ENCODE measurements around the gene SIM2. TPM values are rescaled to one million over a fixed set of nuclear protein-coding genes. Genes with fewer than 3 reads are reported as not detected.

SIM2 gene
- total and polyA plus RNA-seq, 2 donors (not counting 1 experiment from before 2014, with no cell fraction given) = not detected

GRCh38 chr21:36718951-36719501, 20.1 kb downstream of the SIM2 start:
- H3K4me1 Mint-ChIP-seq = no peaks in the 10 kb centered on the region
- H3K9me3 Mint-ChIP-seq (ENCODE audit: insufficient read depth) = no peaks in the 10 kb centered on the region
- Histone ChIP-seq H3K4me1 (ENCODE audit: control insufficient read depth in 2 of 2, insufficient read depth in 2 of 2, low read length in 2 of 2) (no peaks in the 10 kb centered on the region), H4K20me1 (ENCODE audit: control insufficient read depth, insufficient read depth, low read length, poor library complexity, severe bottlenecking) (no peaks in the 10 kb centered on the region), H3K4me3 (ENCODE audit: control extremely low read depth in 1 of 5, extremely low read depth in 1 of 5, insufficient read depth in 1 of 5, low read depth in 2 of 5, low read length in 4 of 5) (no peak overlapping the region), H3K27ac (ENCODE audit: low read length in 2 of 2) (no peak overlapping the region), H3K36me3 (replicated peaks in 1 of 2; ENCODE audit: control extremely low read depth in 1 of 2, control insufficient read depth in 1 of 2, extremely low read depth in 1 of 2, insufficient read depth in 2 of 2, low read length in 1 of 2) (no peaks in the 10 kb centered on the region), H3K9me3 (ENCODE audit: control extremely low read depth in 1 of 3, control insufficient read depth in 2 of 3, insufficient read depth in 1 of 3, low read length in 2 of 3) (peaks cover 0 to 5% (median 0%) of the 10 kb centered on the region in 3 donors), H2AFZ (ENCODE audit: insufficient read depth, low read depth, low read length, poor library complexity, severe bottlenecking) (no peak overlapping the region), H3K27me3 (replicated peaks in 1 of 4; ENCODE audit: control extremely low read depth in 1 of 4, control insufficient read depth in 3 of 4, insufficient read depth in 4 of 4, low read length in 3 of 4) (peaks cover 0 to 12% (median 2%) of the 10 kb centered on the region in 4 experiments), H3K4me2 (replicated peaks; ENCODE audit: low read depth, low read length, poor library complexity, severe bottlenecking) (no peak overlapping the region), H3K79me2 (ENCODE audit: control insufficient read depth, insufficient read depth, low read length) (no peaks in the 10 kb centered on the region), H3K9ac (ENCODE audit: low read length) (no peak overlapping the region)
- no peak overlapping the region for H3K4me3 Mint-ChIP-seq
- 83% methylated on average over 18 of the region's 18 CpGs for WGBS (ENCODE audit: insufficient coverage)
- POLR2A ChIA-PET = no interaction called here
- DNase-seq (no peak), ATAC-seq (ENCODE audit: low read depth) (no peak)
- no peak overlapping the region for H3K27ac Mint-ChIP-seq
- no peak for TF ChIP-seq EZH2 (IDR thresholded peaks at IDR 0.05; ENCODE audit: borderline replicate concordance, insufficient read depth, low read depth, low read length, poor library complexity, severe bottlenecking)
- TF ChIP-seq, protein P1, sequence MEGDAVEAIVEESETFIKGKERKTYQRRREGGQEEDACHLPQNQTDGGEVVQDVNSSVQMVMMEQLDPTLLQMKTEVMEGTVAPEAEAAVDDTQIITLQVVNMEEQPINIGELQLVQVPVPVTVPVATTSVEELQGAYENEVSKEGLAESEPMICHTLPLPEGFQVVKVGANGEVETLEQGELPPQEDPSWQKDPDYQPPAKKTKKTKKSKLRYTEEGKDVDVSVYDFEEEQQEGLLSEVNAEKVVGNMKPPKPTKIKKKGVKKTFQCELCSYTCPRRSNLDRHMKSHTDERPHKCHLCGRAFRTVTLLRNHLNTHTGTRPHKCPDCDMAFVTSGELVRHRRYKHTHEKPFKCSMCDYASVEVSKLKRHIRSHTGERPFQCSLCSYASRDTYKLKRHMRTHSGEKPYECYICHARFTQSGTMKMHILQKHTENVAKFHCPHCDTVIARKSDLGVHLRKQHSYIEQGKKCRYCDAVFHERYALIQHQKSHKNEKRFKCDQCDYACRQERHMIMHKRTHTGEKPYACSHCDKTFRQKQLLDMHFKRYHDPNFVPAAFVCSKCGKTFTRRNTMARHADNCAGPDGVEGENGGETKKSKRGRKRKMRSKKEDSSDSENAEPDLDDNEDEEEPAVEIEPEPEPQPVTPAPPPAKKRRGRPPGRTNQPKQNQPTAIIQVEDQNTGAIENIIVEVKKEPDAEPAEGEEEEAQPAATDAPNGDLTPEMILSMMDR (IDR thresholded peaks at IDR 0.05) = no peak
- intact Hi-C loops (cut with micrococcal nuclease) = no loop called here
- H3K27me3 Mint-ChIP-seq = peaks cover 49% of the 10 kb centered on the region
- CTCF ChIA-PET = no interaction called here

DNA sequence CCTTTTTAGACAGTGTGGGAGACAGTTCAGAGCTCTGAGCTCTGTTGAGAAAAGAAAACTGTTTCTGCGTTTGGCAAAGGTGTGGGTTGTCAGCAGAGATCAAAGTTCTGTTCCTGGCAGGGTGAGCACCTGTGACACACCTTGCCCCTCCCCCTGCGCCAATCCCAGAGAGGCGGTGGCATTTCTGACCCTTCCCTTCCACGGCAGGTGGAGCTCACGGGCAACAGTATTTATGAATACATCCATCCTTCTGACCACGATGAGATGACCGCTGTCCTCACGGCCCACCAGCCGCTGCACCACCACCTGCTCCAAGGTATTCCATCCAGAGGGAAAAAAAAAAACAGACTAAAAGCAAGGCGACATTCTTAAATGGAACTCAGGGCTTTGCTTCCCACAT, 20.7 kb downstream of the SIM2 start:
- Mint-ChIP-seq H3K4me1 (no peaks in the 10 kb centered on the region), H3K27ac (no peak overlapping the region), H3K9me3 (ENCODE audit: insufficient read depth) (no peaks in the 10 kb centered on the region), H3K4me3 (no peak overlapping the region), H3K27me3 (peaks cover 43% of the 10 kb centered on the region)
- Histone ChIP-seq H3K4me3 (ENCODE audit: control extremely low read depth in 1 of 5, extremely low read depth in 1 of 5, insufficient read depth in 1 of 5, low read depth in 2 of 5, low read length in 4 of 5) (no peak overlapping the region), H3K27ac (ENCODE audit: low read length in 2 of 2) (no peak overlapping the region), H3K36me3 (replicated peaks in 1 of 2; ENCODE audit: control extremely low read depth in 1 of 2, control insufficient read depth in 1 of 2, extremely low read depth in 1 of 2, insufficient read depth in 2 of 2, low read length in 1 of 2) (no peaks in the 10 kb centered on the region), H3K9ac (ENCODE audit: low read length) (no peak overlapping the region), H4K20me1 (ENCODE audit: control insufficient read depth, insufficient read depth, low read length, poor library complexity, severe bottlenecking) (no peaks in the 10 kb centered on the region), H3K9me3 (ENCODE audit: control extremely low read depth in 1 of 3, control insufficient read depth in 2 of 3, insufficient read depth in 1 of 3, low read length in 2 of 3) (peaks cover 0 to 5% (median 0%) of the 10 kb centered on the region in 3 donors), H3K27me3 (replicated peaks in 1 of 4; ENCODE audit: control extremely low read depth in 1 of 4, control insufficient read depth in 3 of 4, insufficient read depth in 4 of 4, low read length in 3 of 4) (peaks cover 0 to 6% (median 2%) of the 10 kb centered on the region in 4 experiments), H3K4me1 (ENCODE audit: control insufficient read depth in 2 of 2, insufficient read depth in 2 of 2, low read length in 2 of 2) (no peaks in the 10 kb centered on the region), H3K79me2 (ENCODE audit: control insufficient read depth, insufficient read depth, low read length) (no peaks in the 10 kb centered on the region), H2AFZ (ENCODE audit: insufficient read depth, low read depth, low read length, poor library complexity, severe bottlenecking) (no peak overlapping the region), H3K4me2 (replicated peaks; ENCODE audit: low read depth, low read length, poor library complexity, severe bottlenecking) (no peak overlapping the region)
- intact Hi-C loops (cut with micrococcal nuclease) = no loop called here
- ATAC-seq (ENCODE audit: low read depth) = no peak
- TF ChIP-seq EZH2 (IDR thresholded peaks at IDR 0.05; ENCODE audit: borderline replicate concordance, insufficient read depth, low read depth, low read length, poor library complexity, severe bottlenecking) = no peak
- TF ChIP-seq, protein P1 (IDR thresholded peaks at IDR 0.05) = no peak
- 91% methylated on average over 9 of the region's 10 CpGs for WGBS (ENCODE audit: insufficient coverage)
- POLR2A ChIA-PET = no interaction called here
- no peak for DNase-seq
- CTCF ChIA-PET = no interaction called here

Data from B cell (primary cell).